T47D (cell line): Measurements from ENCODE around the gene DAGLB.
"Not testable (repeated sequence)": the region's sequence is repeated elsewhere in the genome, so short reads cannot be mapped to it uniquely, and the experiment has no call there.

Source experiments
- DNase-seq, 2 experiments: peaks; one replicate each; pipeline versions ENCODE4 v3.0.0 to v3.0.0-alpha.2; 2011 to 2012; ENCODE audit warnings: low read depth in 1 of 2, low spot score in 1 of 2
- JUND ChIP-seq: IDR thresholded peaks from 2 replicates; pipeline ENCODE4 v1.6.1; 2012; ENCODE audit warnings: low read depth
- in situ Hi-C: cut with HindIII; loops from 2 replicates; pipeline ENCODE4 v1.10.0; 2016; ENCODE audit warnings: low sequenced_read_pairs, low pct_unique_long_range_greater_than_20kb

Gene DAGLB

DNA sequence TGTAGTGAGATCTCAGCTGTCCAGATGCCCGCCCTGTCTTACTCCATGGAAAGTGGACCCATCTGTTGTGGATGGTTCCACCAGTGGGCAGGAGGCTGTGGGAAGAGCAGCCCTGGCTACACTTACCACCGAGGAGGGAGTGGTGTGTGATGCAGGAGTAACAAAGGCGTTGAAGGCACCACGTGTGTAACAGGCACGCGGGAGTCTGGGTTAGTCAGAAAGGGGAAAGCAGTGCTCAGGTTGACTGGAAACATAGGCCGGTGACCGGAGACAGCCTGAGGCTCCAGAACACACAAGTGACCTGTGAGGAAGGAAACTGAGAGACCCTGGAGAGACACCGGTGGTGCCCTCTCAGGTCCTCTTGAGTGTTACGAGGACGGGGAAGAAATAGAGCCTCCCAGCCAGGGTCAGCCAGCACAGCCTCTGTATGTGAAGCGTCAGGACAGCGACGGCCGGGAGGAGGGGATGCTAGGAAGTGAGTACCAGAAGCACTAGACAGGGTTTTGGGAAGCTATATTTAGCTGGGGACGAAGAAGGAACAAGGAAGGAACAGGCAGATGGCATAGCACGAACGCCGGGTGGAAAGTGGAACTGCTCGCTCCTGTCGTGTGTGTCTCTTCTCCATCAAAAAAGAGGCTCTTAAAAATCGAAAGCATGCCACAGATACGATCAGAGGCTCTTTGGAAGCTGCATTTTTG, 51.7 kb downstream of the DAGLB start:
- no peak for TF ChIP-seq JUND
- peak in 1 of 2 experiments; percentile 24 for DNase-seq
- in situ Hi-C loops, result no loop called here

DNA sequence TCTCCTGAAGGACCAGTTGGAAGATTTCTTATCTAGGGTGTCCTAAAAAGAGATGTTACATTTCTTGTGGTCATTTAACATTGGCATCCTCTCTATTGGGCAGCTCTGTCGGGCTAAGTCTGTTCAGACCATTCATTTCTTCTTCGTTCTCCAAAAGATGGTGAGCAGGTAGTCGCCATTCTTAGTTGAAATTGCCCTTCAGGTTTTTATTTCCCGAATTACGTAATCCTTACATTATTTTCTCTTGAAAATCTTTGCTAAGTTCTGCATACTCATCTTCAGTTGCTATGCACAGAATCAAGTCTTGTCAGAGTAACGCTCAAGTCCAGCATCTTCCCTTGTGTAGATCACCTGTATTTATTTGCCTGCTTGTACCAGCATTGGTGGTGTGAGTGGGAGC, 53.6 kb downstream of the DAGLB start:
- TF ChIP-seq JUND, result no peak
- DNase-seq, result no peak
- in situ Hi-C loops, result no loop called here

DNA sequence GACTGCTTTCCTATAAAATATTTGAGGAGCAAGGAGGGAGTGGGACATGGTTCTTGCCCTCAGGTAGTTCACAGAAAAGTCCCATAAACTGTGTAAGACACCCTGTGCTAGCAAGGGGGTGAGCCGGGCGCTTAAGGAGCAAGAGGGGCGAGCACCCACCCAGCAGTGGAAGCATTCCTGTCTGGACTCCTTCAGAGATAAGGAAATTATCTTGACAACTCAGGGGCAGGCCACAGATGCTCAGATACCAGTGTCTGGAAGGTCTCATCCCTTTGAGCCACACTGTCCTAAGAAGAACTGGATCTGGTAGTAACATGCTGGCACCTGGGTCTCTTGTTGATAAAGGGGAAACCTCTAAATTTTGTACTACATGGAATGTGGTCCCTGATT, 54.1 kb downstream of the DAGLB start:
- no peak for TF ChIP-seq JUND
- no peak for DNase-seq
- in situ Hi-C loops, result no loop called here

DNA sequence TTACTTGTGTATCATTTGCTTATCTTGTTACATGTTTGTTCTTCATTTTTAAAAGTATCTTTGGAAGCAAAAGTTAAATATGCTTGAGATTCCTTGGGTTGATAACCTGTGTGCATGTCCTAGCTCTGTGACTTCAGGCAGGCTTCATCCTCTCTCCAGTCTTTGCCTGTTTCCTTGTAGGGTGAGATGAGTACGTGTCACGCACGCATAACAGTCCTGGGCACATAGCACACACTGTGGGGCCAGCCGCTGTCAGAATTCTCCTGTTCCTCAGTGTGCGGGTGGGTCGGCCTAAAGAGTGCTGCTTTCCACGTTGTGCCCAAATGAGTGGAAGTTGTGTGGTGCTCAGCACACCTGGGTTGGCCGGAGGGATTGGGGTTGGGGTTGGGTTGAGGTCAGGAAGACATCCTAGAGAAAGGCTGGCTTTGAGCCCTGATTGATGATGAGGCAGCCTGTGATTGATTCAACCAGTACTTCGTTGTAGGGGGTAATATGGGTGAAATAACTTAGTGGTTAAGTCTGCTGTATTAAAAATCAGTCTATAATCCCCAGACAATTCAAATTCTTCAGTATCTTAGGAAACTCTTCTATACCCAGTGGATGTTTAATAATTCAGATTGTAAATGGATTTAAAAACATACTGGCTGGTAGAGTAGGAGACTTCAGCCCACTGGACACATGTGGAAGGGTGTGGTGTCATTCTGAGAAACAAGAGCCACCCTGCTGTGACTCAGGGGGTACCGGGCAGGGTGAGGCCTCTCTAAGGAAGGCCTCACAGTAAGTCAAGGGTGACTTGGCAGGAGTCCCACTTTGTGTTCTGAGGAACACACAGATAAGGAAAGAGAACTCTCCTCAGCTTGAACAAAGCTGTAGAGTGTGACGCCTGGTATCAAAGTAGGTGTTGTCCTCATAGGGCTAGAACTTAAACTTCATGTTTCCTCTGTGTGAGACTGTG, 54.8 kb downstream of the DAGLB start:
- in situ Hi-C loops, result no loop called here
- TF ChIP-seq JUND, result no peak
- no peak for DNase-seq

DNA sequence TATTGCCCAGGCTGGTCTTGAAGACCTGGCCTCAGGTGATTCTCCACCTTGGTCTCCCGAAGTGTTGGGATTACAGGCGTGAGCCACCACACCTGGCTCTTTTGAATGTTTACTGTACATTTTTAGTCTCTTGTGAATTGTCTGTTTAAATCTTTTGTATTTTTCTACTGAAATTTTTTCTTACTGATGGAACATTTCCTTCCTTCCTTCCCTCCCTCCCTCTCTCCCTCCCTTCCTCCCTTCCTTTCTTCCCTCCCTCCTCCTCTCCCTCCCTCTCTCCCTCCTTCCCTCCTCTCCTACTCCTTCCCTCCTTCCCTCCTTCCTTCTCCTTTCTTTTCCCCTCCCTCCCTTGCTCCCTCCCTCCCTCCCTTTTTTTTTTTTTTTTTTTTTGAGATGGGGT, 58.0 kb downstream of the DAGLB start:
- in situ Hi-C loops, result no loop called here
- no peak for DNase-seq
- no peak for TF ChIP-seq JUND

DNA sequence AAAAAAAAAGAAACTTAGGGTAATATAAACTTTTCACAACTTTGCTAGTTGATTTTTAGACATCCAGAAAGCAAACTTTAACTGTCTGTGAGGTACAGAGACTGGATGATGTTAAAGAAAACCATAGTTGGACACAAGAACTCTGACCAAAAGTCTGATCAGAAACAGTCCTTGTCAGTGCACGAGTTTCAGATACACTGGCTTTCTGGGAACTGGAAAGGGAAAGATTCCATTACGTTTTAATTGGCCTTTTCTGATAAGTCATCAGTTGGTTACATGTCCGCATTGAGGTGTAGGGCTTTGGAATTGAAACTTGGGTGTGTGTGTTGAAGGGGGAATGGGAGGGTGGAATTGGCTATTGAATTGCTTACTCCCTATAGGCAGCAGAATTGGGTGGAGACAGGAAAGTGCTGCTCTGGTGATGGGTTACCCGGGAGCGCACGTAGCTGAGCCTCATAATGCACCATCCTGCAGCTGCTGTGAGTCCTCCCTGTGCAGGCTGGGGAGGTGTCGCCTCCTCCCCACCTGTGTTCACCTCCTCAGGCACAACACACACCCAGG, 59.9 kb downstream of the DAGLB start:
- in situ Hi-C loops, result no loop called here
- no peak for TF ChIP-seq JUND
- DNase-seq, result no peak

DNA sequence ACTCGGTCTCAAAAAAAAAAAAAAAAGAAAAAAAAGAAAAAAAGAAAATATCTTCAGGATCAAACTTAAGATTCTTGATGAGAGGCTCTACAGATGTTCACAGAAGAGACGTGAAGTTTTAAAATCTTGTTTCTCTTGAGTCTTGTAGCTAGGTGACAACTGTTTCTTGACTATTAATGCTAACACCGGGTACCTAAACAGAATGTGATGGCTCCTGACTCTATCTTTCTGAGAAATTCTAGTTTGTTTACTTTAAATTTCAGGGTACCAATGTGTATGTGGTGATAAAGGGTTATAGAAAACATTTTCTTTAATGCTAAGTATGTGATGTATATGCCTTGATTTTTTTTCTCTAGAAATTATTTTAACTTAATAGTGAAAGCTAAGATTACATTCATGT, 61.0 kb downstream of the DAGLB start:
- in situ Hi-C loops, result no loop called here
- DNase-seq, result no peak
- TF ChIP-seq JUND, result no peak

DNA sequence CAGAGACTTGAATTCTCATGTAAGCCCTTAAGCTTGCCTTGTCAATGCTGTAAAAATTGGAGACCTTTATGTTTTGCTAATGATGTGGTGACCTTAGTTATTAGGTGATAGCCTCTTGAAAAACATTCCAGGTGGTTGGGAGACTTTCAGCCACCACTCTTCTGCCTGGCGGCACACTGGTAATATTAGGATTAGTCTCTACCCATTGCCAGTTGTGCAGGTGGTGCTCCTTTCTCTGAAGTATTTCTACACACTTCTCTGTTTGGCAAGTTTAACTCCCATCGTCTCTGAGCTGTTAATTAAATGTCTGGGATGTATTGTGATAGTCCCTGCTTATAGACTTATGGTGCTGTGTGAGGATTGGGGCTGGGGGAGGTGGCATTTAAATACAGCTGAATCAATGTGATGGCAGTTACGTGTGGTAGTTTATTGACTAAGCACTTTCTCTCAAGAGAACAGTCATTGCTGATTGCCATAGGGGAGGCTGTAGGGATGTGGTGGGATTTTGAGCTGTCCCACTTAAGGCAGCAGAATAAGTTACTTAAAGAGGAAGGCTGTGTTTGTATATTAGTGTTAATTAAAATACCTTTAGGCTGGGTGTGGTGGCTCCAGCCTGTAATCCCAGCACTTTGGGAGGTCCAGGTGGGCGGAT, 61.7 kb downstream of the DAGLB start:
- in situ Hi-C loops, result no loop called here
- TF ChIP-seq JUND, result no peak
- peak in 1 of 2 experiments; percentile 48 for DNase-seq

DNA sequence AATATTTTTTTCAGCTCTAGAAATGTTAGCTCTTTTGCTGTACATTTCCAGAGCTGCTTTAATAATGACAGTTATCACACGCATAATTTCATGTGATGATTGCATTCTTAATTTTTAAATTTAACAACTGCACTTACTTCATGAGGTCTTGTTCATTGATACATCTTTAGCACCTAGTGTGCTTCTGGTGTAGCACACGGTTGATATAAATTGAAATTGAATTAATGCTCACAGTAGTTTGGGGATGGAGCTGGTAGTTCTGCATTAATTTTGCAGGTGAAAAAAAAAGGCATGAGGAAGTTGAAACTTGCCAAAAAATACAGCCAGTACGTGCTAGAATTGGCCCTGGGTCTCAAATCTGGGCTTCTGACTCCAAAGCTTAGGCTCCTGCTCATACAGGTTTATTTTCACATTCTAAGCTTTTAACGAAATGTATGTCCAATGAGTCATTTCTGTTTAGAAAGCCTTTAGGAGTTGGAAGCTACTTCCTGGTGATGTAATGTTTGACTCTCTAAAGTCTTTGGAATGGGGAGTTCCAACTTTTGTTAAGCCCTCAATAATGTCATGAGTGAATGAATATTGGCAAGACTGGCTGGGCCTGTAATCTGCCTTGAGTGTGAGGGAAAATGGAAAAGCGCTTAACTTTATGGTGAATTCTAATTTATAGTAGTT, 62.5 kb downstream of the DAGLB start:
- TF ChIP-seq JUND, result peak; percentile 98
- in situ Hi-C loops, result no loop called here
- peak; percentile 64 to 96 for DNase-seq

DNA sequence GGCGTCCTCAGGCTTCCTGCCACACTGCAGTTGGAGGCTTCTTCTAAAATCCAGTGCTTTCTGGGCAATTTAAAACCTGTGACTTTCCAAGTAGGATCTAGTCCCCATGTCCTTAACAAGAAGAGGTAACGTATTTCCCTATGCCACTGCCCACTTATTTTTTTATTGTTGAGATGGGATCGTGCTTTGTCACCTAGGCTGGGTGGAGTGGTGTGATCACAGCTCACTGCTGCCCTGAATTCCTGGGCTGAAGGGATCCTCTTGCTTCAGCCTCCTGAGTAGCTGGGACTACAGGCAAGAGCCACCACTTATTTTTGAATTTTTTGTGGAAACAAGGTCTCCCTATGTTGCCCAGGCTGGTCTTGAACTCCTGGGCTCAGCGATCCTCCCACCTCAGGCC, 63.4 kb downstream of the DAGLB start:
- DNase-seq, result peak in 1 of 2 experiments; percentile 28
- TF ChIP-seq JUND, result no peak
- in situ Hi-C loops, result no loop called here

DNA sequence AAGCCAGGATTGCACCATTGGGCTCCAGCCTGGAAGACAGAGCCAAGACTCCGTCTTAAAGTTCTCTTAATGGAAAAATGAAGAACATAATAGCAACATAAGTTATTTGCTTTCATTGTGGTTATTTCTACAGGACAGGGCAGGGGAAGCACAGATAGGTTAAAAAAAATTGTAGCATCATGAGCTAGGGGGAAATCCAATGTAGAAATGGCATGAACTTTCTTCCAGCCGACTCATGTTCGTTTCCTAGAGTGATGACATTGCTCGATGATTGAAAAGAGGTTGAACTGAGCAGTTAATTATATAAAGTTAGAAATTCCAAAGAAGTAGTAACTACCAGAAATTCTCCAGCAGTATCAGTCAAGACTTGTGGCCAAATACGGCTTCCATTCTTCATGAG, 64.9 kb downstream of the DAGLB start:
- DNase-seq, result no peak
- no peak for TF ChIP-seq JUND
- in situ Hi-C loops, result no loop called here

DNA sequence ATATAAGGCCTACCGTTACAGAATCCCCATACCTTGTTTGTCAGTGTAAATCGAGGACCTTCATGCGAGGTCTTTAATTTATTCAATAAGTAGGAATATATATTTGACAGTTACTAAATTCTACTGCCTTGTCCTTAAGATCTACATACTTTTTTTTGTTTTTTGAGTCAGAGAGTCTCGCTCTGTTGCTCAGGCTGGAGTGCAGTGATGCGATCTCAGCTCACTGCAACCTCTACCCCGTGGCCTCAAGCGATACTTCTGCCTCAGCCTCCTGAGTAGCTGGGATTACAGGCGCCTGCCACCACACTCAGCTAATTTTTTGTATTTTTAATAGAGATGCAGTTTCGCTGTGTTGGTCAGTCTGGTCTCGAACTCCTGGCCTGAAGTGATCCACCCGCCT, 65.9 kb downstream of the DAGLB start:
- in situ Hi-C loops, DNase-seq: not testable (repeated sequence)
- TF ChIP-seq JUND, result 0 out of 2 replicates have a peak, but pooled peaks have one; percentile 3
